ENCODE measurements around the gene PSMB9.

Gene PSMB9

DNA sequence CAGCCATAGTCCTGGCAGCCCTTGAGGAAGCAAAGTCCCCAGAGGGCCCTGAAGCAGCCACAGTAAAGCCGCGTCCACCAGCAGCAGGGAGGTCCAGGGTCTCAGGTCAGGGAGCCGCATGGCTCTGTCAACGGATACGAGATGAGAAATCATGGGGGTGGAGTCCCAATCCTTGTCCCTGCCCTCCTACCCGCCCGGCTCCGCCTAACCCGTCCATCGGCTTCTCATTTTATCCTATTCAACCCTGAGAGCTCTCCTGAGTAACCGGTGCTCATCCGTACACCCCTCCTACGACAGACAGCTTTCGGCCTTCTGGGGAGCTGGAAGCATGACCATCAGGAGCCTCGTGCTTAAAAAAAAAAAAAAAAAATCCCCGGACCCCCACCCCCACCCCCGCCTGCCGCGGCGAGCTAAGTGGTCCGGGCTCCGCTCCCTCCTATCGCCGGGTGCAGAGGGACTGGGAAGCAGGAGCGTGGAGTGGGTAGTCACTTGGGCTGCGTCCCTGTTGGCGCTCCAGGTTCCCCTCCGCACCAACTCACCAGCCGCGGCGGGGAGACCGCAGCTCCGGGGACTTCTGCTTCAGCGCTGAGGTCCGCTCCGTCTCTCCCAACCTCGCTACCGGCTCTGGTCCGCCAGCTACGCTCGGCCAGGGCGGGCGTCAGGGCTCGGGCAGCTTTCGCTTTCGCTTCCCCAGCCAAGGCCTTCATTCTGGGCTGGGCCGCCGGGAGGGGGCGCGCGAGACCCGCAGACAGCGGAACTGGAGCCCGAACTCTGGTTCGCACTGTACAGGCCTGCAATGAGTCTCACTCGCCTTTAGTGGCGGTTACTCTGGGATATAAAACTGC, 15.7 kb upstream of the PSMB9 start, which contains the start of gene TAP2:
Gene TAP2 (minus strand): TSS at position 626 of the 845 bp plus-strand sequence. CDS start 506 bp downstream, at position 120.
- peak within 1 kb of the TSS; percentile 82 to 100 (median 91) for H3K27ac ChIP-seq

DNA sequence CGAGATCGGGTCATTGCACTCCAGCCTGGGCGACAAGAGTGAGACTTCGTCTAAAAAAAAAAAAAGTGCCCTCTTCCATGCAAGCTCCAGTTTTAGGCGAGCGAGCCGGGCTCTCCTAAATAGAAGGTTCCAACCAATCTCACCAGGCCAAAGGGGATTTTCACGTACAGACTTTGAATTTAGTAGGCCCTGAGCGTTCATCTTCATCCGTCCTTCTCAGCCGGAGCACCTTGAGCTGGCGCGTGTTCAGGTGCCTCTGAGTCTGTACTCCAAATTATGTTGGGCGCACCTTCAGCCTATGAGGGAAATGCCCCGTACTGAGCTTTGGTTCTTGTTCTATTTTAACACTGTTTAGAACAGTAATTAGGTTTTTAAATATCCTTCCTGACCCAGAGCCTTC, 14.6 kb upstream of the PSMB9 start:
- H3K27ac ChIP-seq = peak overlapping the region in 20 of 21 experiments; percentile 16 to 100 (median 90)

More for the DNA sequence above, 15.7 kb upstream of the PSMB9 start, which contains the start of gene TAP2:
- H3K4me3 ChIP-seq = peak within 1 kb of the TSS; percentile 60 to 99 (median 81)

DNA sequence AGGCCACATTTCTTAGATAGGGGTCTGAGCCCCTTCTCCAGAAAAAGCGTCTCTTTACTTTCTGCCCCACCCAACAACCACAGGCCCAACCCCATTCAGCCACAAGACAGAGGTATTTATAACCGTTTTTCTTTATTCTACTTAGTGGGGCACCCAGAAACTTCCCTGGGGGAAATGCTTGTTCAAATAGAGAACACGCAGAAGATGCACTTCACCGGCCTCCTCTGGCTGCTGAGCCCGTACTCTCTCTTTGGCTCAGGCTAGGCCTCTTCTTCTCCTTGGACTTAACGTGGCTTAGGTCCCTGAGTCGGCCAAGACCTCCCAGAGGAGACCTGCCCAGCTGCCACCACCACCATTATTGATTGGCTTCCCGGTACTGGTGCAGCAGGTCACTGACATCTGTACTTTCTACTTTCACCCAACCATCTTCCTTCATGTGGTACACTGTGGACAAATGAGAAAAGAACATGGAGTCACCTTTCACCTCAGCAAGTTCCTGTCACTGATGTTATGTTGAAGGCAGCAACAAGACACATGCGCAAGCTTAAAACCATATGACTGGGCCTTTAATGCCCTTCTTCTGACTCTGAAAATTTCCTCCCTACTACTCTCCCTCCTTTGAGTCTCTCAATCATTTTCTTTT, 13.3 kb upstream of the PSMB9 start:
- H3K4me3 ChIP-seq = no peak overlapping the region
- peak overlapping the region in 6 of 21 experiments; percentile 13 to 100 (median 60) for H3K27ac ChIP-seq

More for the DNA sequence above, 14.6 kb upstream of the PSMB9 start:
- no peak overlapping the region for H3K4me3 ChIP-seq

DNA sequence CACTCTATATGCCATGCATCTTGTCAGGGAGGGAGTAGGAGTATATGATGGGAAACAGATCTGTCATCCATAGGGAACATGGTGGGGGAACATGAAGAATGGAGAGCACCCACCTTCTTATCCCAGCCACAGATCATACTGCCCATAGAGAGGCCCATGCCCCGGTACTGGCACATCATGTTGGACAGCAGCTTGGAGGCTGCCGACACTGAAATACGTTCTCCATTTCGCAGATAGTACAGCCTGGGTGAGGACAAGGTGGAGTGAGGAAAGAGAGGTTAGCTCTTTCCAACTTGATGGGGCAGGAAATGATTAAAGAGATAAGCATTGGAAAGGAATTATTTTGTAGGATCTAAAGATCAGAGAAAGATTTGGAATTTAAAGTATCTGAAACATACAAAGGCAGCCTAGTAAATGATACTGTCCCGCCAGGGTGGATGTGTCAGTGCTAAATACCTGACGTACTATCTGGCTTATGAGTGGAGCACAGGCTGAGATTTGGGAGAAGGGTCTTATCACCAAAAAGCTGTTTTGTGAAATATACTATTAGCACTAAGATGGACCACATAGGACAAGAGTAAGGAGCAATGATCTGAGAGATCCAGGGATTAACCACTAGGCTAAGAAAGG, 11.9 kb upstream of the PSMB9 start:
- Histone ChIP-seq H3K27ac (peak overlapping the region in 11 of 21 experiments; percentile 9 to 100 (median 98)), H3K4me3 (peak overlapping the region in 4 of 7 experiments; percentile 80 to 85 (median 82))

- H3K4me3 ChIP-seq = peak overlapping the region in 6 of 7 experiments; percentile 68 to 85 (median 80)
- peak overlapping the region in 19 of 21 experiments; percentile 9 to 100 (median 98) for H3K27ac ChIP-seq
Observed at GRCh38 chr6:32842690-32843089, 11.3 kb upstream of the PSMB9 start.

DNA sequence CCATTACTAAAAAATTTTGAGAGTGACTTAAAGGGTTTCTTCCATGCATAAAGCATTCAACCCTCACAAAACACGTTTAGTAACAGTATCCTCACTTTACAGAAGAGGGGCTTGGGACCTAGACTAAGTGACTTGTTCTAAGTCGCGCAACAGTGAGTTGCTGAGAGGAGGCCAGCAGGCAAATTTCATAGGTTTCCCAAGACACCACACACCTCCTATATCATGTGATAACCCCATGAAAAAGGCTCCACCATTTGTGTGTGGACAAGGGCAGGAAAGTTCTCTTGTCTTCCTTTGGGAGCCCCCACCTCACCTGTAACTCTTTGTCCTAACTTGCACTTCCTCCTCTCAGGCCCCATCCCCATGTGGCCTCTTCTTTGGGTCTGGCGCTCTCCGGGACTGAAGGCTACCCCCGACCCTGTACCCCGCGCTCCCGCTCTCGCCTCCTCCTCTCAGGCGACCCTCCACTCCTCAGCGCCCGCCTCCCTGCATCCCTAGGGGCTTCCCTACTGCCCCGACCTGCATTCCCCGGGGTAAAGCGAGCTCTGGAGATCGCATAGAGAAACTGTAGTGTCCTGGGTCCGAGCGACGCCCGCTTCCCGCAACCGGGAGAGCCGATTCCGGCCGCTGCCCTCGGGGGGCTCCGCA, 10.5 kb upstream of the PSMB9 start:
- peak overlapping the region; percentile 93 to 100 (median 97) for H3K27ac ChIP-seq
- H3K4me3 ChIP-seq = peak overlapping the region; percentile 68 to 85 (median 80)

DNA sequence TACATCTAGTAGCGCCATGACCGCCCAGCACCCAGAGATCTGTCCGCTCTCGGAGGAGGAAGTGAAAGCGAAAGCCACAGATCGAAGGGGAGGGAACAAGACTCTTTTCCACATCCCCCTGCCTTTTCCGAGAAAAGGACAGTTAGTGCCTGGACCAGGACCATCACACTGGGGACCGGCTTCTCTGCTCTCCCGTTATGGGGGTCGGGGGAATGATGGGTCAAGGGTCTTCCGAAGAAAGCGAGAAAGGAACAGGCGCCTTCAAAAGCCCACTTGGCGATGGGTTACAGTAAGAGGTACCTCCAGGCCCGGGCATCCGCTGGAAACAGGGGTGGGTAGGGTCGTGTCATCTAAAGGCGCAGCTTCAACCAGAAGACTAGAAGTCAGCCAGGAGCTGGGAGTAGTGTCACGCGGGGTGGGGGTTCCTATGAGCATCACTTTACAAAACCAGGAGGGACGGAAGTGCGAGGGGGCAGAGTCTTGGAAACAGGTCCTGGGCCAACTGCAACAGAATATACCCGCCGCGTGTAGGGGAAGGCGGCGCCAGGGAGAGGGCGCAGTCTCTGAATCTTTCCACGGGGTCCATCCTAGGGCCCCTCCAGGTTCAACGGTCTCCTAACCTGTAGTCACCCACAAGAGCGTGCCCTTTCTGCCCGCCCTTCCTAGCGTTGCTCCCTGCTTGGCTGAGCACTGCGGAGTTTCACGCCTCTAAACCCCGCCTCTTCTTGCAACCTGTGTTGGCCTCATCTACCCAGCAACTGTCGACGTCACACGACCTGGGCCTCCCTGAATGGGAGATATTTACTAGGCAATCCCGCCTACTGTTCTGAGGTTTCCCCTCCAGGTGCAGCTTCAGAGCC, 9.8 kb upstream of the PSMB9 start, which contains the start of gene PSMB8:
Gene PSMB8 (minus strand): TSS at position 69 of the 860 bp plus-strand sequence. CDS start 51 bp downstream, at position 18.
- Histone ChIP-seq H3K27ac (peak within 1 kb of the TSS; percentile 93 to 100 (median 97)), H3K4me3 (peak within 1 kb of the TSS; percentile 68 to 85 (median 80))

GRCh38 chr6:32844839-32845383, 9.1 kb upstream of the PSMB9 start:
- H3K27ac ChIP-seq = peak overlapping the region; percentile 8 to 100 (median 97)
- H3K4me3 ChIP-seq = peak overlapping the region; percentile 68 to 85 (median 80)

DNA sequence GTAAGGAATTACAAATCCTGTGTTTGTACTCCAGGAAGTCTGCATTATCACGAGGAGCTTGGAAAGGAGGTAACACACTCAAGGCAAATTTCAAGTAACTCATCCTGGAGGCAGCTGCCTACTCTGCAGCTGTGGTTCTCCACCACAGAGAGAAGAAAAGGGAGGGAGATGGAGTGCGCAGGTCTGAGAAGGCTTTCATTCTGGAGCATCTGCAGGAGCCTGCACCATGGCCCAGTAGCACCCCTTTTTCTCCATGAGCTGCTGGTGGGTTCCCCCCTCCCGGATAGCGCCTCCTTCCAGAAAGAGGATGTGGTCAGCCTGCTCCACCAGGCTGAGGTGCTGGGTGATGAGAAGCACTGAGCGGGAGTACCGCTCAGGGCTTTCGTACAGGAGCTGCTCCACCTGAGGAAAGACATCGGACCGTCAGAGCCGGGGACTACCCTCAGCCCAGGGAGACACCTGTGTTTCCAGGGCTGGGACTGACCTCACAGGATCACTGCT, 8.6 kb upstream of the PSMB9 start:
- Histone ChIP-seq H3K4me3 (peak overlapping the region; percentile 68 to 85 (median 80)), H3K27ac (peak overlapping the region in 20 of 21 experiments; percentile 93 to 100 (median 98))

DNA sequence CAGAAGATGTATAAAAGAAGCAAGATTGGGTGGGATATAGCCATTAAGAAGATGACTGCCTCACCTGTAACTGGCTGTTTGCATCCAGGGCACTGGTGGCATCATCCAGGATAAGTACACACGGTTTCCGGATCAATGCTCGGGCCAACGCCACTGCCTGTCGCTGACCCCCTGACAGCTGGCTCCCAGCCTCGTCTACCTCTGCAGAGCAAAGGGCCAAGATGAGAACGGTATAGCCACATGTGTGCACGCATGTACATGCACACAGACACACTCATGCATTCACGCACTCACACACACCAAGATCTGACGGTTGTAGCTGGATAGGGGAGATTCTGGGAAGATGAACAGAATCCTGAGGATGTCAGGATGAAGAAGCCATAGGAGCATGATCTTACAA, 7.0 kb upstream of the PSMB9 start:
- Histone ChIP-seq H3K4me3 (no peak overlapping the region), H3K27ac (peak overlapping the region in 4 of 21 experiments; percentile 5 to 100 (median 52))

GRCh38 chr6:32847795-32848194, 6.2 kb upstream of the PSMB9 start:
- Histone ChIP-seq H3K4me3 (no peak overlapping the region), H3K27ac (peak overlapping the region in 3 of 21 experiments; percentile 1 to 6 (median 6))

DNA sequence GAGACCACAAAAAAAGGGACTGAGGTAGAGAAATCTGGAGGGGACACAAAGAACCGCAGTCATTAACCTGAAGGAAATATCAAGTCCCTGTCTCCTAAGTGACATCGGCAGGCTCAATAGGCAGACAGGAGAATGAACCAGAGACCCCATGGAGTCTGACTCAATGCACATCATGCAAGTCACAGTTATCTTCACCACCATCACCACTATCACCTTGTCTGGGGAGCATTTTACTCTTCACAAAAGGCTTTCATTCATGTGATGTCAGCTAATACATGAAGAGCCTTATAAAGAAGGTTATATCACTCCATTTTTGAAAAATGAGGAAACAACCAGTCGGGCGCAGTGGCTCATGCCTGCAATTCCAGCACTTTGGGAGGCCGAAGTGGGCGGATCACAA, 4.9 kb upstream of the PSMB9 start:
- no peak overlapping the region for H3K4me3 ChIP-seq
- no peak overlapping the region for H3K27ac ChIP-seq

- H3K4me3 ChIP-seq = peak overlapping the region in 2 of 7 experiments; percentile 81 to 83
- peak overlapping the region in 7 of 21 experiments; percentile 15 to 100 (median 98) for H3K27ac ChIP-seq
Observed at GRCh38 chr6:32851025-32851424, 3.0 kb upstream of the PSMB9 start.

- peak overlapping the region; percentile 87 to 100 (median 98) for H3K27ac ChIP-seq
- peak overlapping the region; percentile 81 to 95 (median 90) for H3K4me3 ChIP-seq
Observed at GRCh38 chr6:32852018-32852843, 1.8 kb upstream of the PSMB9 start.

GRCh38 chr6:32852844-32853540, 1.0 kb upstream of the PSMB9 start:
- peak overlapping the region; percentile 87 to 100 (median 98) for H3K27ac ChIP-seq
- H3K4me3 ChIP-seq = peak overlapping the region; percentile 81 to 95 (median 90)

Data from skin epidermis (tissue), 12 donors.